Stimulated activated CD4-positive, alpha-beta T cell treated with anti-CD3 and anti-CD28 coated beads, Interleukin-12 subunit alpha, Interleukin-12 subunit beta, amount 100 ng/mL, for 24 hours (primary cell): ENCODE measurements around the gene PCDHB6.
"Not testable (repeated sequence)": the region's sequence is repeated elsewhere in the genome, so short reads cannot be mapped to it uniquely, and the experiment has no call there.

Experiments
- DNase-seq, 2 experiments: peaks; one replicate each; pipeline ENCODE4 v3.0.0-alpha.2; 2020; ENCODE audit warnings: low read depth in 2 of 2

PCDHB6 gene

GRCh38 chr5:141149812-141150211 is at the start of gene PCDHB6:
PCDHB6 (plus strand) TSS chr5:141150057; CDS start chr5:141150258, 201 bp downstream.
- no peak for DNase-seq

GRCh38 chr5:141100243-141100805 is 49.5 kb upstream of the PCDHB6 start, which contains the start of gene PCDHB3:
PCDHB3 (plus strand) TSS chr5:141100473; CDS start chr5:141100650, 177 bp downstream.
- peak in 1 of 2 experiments; percentile 31 for DNase-seq

GRCh38 chr5:141101059-141101458 is 48.8 kb upstream of the PCDHB6 start:
- DNase-seq: no peak

DNA sequence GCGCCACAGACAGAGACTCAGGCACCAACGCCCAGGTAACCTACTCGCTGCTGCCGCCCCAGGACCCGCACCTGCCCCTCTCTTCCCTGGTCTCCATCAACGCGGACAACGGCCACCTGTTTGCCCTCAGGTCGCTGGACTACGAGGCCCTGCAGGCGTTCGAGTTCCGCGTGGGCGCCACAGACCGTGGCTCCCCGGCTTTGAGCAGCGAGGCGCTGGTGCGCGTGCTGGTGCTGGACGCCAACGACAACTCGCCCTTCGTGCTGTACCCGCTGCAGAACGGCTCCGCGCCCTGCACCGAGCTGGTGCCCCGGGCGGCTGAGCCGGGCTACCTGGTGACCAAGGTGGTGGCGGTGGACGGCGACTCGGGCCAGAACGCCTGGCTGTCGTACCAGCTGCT is 47.8 kb upstream of the PCDHB6 start:
- DNase-seq: not testable (repeated sequence)

- not testable (repeated sequence) for DNase-seq
Observed at GRCh38 chr5:141102471-141102870, 47.4 kb upstream of the PCDHB6 start.

DNA sequence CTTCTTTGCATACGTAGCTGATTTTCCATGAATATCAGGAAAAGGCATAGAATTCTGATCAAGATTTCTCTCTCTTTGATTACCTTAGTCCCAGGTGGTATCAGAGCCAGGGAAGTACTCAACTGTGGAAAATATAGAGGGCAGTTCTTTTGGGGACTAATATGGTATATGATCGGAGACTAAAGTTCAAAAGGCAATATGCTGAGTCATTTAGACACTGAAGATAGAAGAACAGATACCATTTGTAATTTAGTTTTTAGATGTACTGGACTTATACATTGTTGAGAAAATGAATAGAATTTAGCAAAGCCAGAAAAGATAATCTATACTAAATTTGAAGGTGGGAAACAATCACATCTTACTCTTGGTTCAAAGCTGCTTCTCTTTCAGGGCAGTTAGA is 44.5 kb upstream of the PCDHB6 start:
- no peak for DNase-seq

GRCh38 chr5:141119250-141119649 is 30.6 kb upstream of the PCDHB6 start:
- no peak for DNase-seq

DNA sequence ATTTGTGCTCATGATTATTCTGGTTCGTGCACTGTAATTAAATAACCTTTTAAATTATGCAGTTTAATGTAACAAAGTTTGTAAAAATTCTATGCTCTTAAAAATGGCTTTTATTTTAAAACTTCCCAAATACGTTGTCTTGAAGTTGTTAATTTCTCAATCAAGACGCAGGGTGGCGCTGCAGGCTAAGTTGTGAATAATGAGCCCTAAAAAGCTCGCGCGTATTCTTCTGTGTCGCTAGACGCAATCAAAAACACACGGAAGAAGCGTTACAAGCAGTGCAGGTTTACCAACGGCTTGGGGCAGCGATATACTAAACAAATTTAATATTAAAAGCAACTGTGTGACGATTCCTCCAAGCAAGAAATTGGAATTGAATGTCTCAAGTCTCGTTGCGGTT is 28.3 kb upstream of the PCDHB6 start, which contains the start of gene PCDHB4:
TSS of gene PCDHB4 (plus strand) at position 256 of the 400 bp plus-strand sequence. CDS start 181 bp downstream, outside the sequence.
- DNase-seq: no peak

DNA sequence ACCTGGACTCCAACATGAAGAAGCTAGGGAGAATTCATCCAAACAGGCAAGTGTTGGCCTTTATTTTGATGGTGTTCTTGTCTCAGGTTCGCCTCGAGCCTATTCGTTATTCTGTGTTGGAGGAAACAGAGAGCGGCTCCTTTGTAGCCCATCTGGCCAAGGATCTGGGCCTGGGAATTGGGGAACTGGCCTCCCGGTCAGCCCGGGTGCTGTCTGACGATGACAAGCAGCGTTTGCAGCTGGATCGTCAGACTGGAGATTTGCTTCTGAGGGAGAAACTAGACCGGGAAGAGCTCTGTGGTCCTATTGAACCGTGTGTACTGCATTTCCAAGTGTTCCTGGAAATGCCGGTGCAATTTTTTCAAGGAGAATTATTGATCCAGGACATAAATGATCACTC is 27.9 kb upstream of the PCDHB6 start:
- no peak for DNase-seq

- DNase-seq: not testable (repeated sequence)
Observed at GRCh38 chr5:141123396-141124135, 26.3 kb upstream of the PCDHB6 start.

DNA sequence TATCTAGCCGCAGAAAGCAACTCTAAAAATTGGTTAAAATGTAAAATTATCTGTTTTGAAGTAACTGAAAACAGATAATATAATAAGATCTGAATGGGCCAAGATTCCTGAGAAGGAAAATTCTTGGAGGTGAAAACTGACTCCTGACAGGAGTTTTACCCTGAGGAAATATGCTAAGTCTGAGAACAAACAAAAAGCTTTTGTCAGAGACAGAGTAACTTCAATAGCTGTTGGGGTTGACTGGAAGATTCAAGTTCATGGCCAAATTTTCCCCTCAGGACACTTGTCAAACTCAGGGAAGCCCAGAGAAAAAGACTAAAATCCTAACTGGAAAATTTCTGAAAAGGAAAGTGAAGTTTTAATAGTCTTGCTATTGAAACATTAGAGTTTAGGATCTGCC is 22.6 kb upstream of the PCDHB6 start:
- DNase-seq: no peak

- DNase-seq: no peak
Observed at GRCh38 chr5:141135030-141135717, 14.7 kb upstream of the PCDHB6 start, which contains the start of gene PCDHB5. PCDHB5 (plus strand) TSS chr5:141135206; CDS start chr5:141135435, 229 bp downstream.

DNA sequence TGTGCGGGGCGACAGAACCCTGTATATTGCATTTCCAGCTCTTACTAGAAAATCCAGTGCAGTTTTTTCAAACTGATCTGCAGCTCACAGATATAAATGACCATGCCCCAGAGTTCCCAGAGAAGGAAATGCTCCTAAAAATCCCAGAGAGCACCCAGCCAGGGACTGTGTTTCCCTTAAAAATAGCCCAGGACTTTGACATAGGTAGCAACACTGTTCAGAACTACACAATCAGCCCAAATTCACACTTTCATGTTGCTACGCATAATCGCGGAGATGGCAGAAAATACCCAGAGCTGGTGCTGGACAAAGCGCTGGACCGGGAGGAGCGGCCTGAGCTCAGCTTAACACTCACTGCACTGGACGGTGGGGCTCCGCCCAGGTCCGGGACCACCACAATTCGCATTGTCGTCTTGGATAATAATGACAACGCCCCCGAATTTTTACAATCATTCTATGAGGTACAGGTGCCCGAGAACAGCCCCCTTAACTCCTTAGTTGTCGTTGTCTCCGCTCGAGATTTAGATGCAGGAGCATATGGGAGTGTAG is 14.1 kb upstream of the PCDHB6 start:
- DNase-seq: no peak

- not testable (repeated sequence) for DNase-seq
Observed at GRCh38 chr5:141137346-141137745, 12.5 kb upstream of the PCDHB6 start.

GRCh38 chr5:141150224-141150992 is 551 bp downstream of the PCDHB6 start:
- DNase-seq: no peak

DNA sequence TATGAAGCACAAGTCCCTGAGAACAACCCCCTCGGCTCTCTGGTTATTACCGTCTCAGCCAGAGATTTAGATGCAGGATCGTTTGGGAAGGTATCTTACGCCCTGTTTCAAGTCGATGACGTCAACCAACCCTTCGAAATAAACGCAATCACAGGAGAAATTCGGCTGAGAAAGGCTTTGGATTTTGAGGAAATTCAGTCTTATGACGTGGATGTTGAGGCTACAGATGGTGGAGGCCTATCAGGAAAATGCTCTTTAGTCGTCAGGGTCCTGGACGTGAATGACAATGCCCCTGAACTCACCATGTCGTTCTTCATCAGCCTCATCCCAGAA is 1.1 kb downstream of the PCDHB6 start:
- no peak for DNase-seq

DNA sequence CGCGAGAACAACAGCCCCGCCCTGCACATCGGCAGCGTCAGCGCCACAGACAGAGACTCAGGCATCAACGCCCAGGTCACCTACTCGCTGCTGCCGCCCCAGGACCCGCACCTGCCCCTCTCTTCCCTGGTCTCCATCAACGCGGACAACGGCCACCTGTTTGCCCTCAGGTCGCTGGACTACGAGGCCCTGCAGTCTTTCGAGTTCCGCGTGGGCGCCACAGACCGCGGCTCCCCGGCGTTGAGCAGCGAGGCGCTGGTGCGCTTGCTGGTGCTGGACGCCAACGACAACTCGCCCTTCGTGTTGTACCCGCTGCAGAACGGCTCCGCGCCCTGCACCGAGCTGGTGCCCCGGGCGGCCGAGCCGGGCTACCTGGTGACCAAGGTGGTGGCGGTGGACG is 1.8 kb downstream of the PCDHB6 start:
- DNase-seq: not testable (repeated sequence)

DNA sequence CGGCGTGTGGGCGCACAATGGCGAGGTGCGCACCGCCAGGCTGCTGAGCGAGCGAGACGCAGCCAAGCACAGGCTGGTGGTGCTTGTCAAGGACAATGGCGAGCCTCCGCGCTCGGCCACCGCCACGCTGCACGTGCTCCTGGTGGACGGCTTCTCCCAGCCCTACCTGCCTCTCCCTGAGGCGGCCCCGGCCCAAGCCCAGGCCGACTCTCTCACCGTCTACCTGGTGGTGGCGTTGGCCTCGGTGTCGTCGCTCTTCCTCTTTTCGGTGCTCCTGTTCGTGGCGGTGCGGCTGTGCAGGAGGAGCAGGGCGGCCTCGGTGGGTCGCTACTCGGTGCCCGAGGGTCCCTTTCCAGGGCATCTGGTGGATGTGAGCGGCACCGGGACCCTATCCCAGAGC is 2.2 kb downstream of the PCDHB6 start:
- DNase-seq: not testable (repeated sequence)

- DNase-seq: no peak
Observed at GRCh38 chr5:141155540-141156374, 5.9 kb downstream of the PCDHB6 start.

DNA sequence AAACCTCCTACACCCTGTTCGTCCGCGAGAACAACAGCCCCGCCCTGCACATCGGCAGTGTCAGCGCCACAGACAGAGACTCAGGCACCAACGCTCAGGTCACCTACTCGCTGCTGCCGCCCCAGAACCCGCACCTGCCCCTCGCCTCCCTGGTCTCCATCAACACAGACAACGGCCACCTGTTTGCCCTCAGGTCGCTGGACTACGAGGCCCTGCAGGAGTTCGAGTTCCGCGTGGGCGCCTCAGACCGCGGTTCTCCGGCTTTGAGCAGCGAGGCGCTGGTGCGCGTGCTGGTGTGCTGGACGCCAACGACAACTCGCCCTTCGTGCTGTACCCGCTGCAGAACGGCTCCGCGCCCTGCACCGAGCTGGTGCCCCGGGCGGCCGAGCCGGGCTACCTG is 7.5 kb downstream of the PCDHB6 start:
- DNase-seq: not testable (repeated sequence)

- DNase-seq: not testable (repeated sequence)
Observed at GRCh38 chr5:141157901-141158300, 8.0 kb downstream of the PCDHB6 start.
